Lower leg skin (tissue), 3 donors: ENCODE data around the gene GTF2IRD1.

ENCODE experiments used
- POLR2A ChIP-seq, 2 donors: fragments of 450-650 bp; IDR thresholded peaks; one replicate each; pipeline ENCODE4 v1.6.1; 2016 to 2017; ENCODE audit warnings: antibody characterized with exemption in 2 of 2, mild to moderate bottlenecking in 1 of 2, moderate library complexity in 1 of 2
- TF ChIP-seq, protein P1 (sequence below), 3 donors: fragments of 450-650 bp; IDR thresholded peaks; one replicate each; pipeline ENCODE4 v1.5.1; 2016; ENCODE audit warnings: antibody characterized with exemption in 3 of 3, mild to moderate bottlenecking in 3 of 3, moderate library complexity in 2 of 3

GRCh38 chr7:74412056-74412455, 41.6 kb upstream of the GTF2IRD1 start:
- no peak for TF ChIP-seq POLR2A (IDR thresholded peaks at IDR 0.05)
- TF ChIP-seq, protein P1, sequence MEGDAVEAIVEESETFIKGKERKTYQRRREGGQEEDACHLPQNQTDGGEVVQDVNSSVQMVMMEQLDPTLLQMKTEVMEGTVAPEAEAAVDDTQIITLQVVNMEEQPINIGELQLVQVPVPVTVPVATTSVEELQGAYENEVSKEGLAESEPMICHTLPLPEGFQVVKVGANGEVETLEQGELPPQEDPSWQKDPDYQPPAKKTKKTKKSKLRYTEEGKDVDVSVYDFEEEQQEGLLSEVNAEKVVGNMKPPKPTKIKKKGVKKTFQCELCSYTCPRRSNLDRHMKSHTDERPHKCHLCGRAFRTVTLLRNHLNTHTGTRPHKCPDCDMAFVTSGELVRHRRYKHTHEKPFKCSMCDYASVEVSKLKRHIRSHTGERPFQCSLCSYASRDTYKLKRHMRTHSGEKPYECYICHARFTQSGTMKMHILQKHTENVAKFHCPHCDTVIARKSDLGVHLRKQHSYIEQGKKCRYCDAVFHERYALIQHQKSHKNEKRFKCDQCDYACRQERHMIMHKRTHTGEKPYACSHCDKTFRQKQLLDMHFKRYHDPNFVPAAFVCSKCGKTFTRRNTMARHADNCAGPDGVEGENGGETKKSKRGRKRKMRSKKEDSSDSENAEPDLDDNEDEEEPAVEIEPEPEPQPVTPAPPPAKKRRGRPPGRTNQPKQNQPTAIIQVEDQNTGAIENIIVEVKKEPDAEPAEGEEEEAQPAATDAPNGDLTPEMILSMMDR (IDR thresholded peaks at IDR 0.05), result no peak
